HCT116 (cell line): ENCODE measurements around the gene RET. TPM values are rescaled to one million over a fixed set of nuclear protein-coding genes. Genes with fewer than 3 reads are reported as not detected.

Experiments
- ATAC-seq: fragments of 200-7000 bp; cut with Tn5 transposase; 2 replicates; pipeline ENCODE4 v1.9.1; 2020; ENCODE audit warnings: mild to moderate bottlenecking, moderate library complexity
- BruUV-seq: library from RNA; stranded (reverse); fragments of 400-500 nt; replicated peaks from 2 replicates; lab custom pipeline; 2021; lab: Mats Ljungman, UMichigan
- CTCF ChIA-PET: fragments of 300-600 bp; sonication (Branson Sonifier 250); formaldehyde crosslinking; loops from one replicate; lab custom pipeline; 2021; ENCODE audit warnings: antibody characterized with exemption; lab: Charles Lee
- POLR2A ChIA-PET: fragments of 300-600, 350-600 bp; sonication (Branson Sonifier 250); formaldehyde crosslinking; loops from one replicate; lab custom pipeline; 2021; ENCODE audit warnings: antibody characterized with exemption; lab: Charles Lee
- RAD21 ChIA-PET, 2 experiments: fragments of 300-600 bp; sonication (Branson Sonifier 250); formaldehyde crosslinking; loops; one replicate each; lab custom pipeline; 2023; ENCODE audit warnings: low total read pairs in 2 of 2; ENCODE audit not compliant: uncharacterized antibody in 2 of 2, unreplicated experiment in 2 of 2, low non-redundant PET in 1 of 2; lab: Charles Lee
- DNase-seq: peaks from one replicate; pipeline ENCODE4 v3.0.0-alpha.2; 2010; ENCODE audit warnings: low read depth, low spot score
- H2AFZ ChIP-seq: fragments of 200-600 bp; shearing (Covaris generic), sonication (generic); 2 replicates; pipeline ENCODE4 v1.6.1; 2017; ENCODE audit warnings: low read depth, mixed run types, mixed read lengths, antibody characterized with exemption, low read length; ENCODE audit not compliant: poor library complexity, severe bottlenecking
- H3K27ac ChIP-seq: 2 replicates; pipeline ENCODE4 v1.5.1; 2012; ENCODE audit warnings: low read depth, low read length
- H3K27me3 ChIP-seq: fragments of 200-600 bp; sonication (generic); 2 replicates; pipeline ENCODE4 v1.6.1; 2016; ENCODE audit warnings: mixed run types, low read length, mixed read lengths; ENCODE audit not compliant: insufficient read depth
- H3K36me3 ChIP-seq, 2 experiments: fragments of 200-500 bp in 1 of 2; fragments of 200-600 bp in 1 of 2; sonication (Bioruptor generic) in 1 of 2; sonication (generic) in 1 of 2; 2 replicates each; pipeline versions ENCODE4 v1.5.1 to v1.6.1; 2014 to 2016; ENCODE audit warnings: low read length in 2 of 2, inconsistent platforms in 1 of 2, mixed read lengths in 1 of 2, mixed run types in 1 of 2; ENCODE audit not compliant: insufficient read depth in 2 of 2, control insufficient read depth in 1 of 2
- H3K4me1 ChIP-seq, 2 experiments: fragments of 200-600 bp in 1 of 2; sonication (generic) in 1 of 2; 2 replicates each; pipeline versions ENCODE4 v1.5.1 to v1.6.1; 2012 to 2017; ENCODE audit warnings: low read length in 2 of 2, inconsistent platforms in 1 of 2, mild to moderate bottlenecking in 1 of 2, mixed read lengths in 1 of 2, mixed run types in 1 of 2, moderate library complexity in 1 of 2; ENCODE audit not compliant: insufficient read depth in 2 of 2, control insufficient read depth in 1 of 2
- H3K4me2 ChIP-seq: fragments of 200-600 bp; sonication (generic); 2 replicates; pipeline ENCODE4 v1.6.1; 2017; ENCODE audit warnings: mixed run types, low read length, mixed read lengths
- H3K4me3 ChIP-seq, 2 experiments: fragments of 200-600 bp in 1 of 2; sonication (generic) in 1 of 2; replicated peaks in 1 of 2; 2 replicates each; pipeline ENCODE4 v1.5.1; 2011 to 2016; ENCODE audit warnings: low read length in 2 of 2, control low read depth in 1 of 2, low read depth in 1 of 2, mild to moderate bottlenecking in 1 of 2, mixed read lengths in 1 of 2, mixed run types in 1 of 2
- H3K79me2 ChIP-seq: fragments of 200-600 bp; sonication (generic); 2 replicates; pipeline ENCODE4 v1.6.1; 2017; ENCODE audit warnings: mild to moderate bottlenecking, mixed run types, low read length, moderate library complexity, mixed read lengths; ENCODE audit not compliant: insufficient read depth
- H3K9ac ChIP-seq: fragments of 200-600 bp; sonication (generic); 2 replicates; pipeline ENCODE4 v1.6.1; 2016; ENCODE audit warnings: low read length, mixed read lengths
- H3K9me2 ChIP-seq: fragments of 200-600 bp; sonication (generic), shearing (Covaris generic); 2 replicates; pipeline ENCODE4 v1.6.1; 2017; ENCODE audit warnings: mixed run types, mild to moderate bottlenecking, moderate library complexity; ENCODE audit not compliant: insufficient read depth
- H3K9me3 ChIP-seq, 2 experiments: fragments of 200-500 bp in 1 of 2; fragments of 200-600 bp in 1 of 2; sonication (Bioruptor generic) in 1 of 2; sonication (generic) in 1 of 2; 2 replicates each; pipeline ENCODE4 v1.6.1; 2014 to 2017; ENCODE audit warnings: low read length in 2 of 2, mixed read lengths in 2 of 2, inconsistent platforms in 1 of 2, low read depth in 1 of 2, mild to moderate bottlenecking in 1 of 2, mixed run types in 1 of 2, moderate library complexity in 1 of 2; ENCODE audit not compliant: control insufficient read depth in 1 of 2, insufficient read depth in 1 of 2
- H4K20me1 ChIP-seq: fragments of 200-600 bp; sonication (generic), shearing (Covaris generic); 2 replicates; pipeline ENCODE4 v1.6.1; 2017; ENCODE audit warnings: mixed run types, mild to moderate bottlenecking, moderate library complexity; ENCODE audit not compliant: insufficient read depth
- EZH2 ChIP-seq: fragments of 200-600 bp; sonication (generic); IDR thresholded peaks from 2 replicates; pipeline ENCODE4 v1.6.1; 2017; ENCODE audit warnings: antibody characterized with exemption, mixed run types
- JUND ChIP-seq: IDR thresholded peaks from 2 replicates; pipeline ENCODE4 v1.6.1; 2012
- SIN3A ChIP-seq: IDR thresholded peaks from 2 replicates; pipeline ENCODE4 v1.6.1; 2012; ENCODE audit warnings: low read depth
- SRF ChIP-seq: IDR thresholded peaks from 2 replicates; pipeline ENCODE4 v1.6.1; 2012; ENCODE audit warnings: low read depth
- YY1 ChIP-seq: IDR thresholded peaks from 2 replicates; pipeline ENCODE4 v1.6.1; 2011; ENCODE audit warnings: low read length, low read depth, moderate library complexity, mild to moderate bottlenecking; ENCODE audit not compliant: insufficient replicate concordance; ENCODE audit errors: extremely low read depth
- intact Hi-C: fragments of 100-400 bp; cut with micrococcal nuclease; formaldehyde crosslinking; loops from 2 replicates; pipeline ENCODE4 v1.10.0; 2022
- total RNA-seq: library from RNA; stranded (reverse); gene quantifications from one replicate; pipeline ENCODE4 v1.2.1, GENCODE V29; 2021; ENCODE audit not compliant: unreplicated experiment
- TF ChIP-seq, protein P1 (sequence below): IDR thresholded peaks from 2 replicates; pipeline ENCODE4 v1.6.1; 2012

Gene RET
- total RNA-seq, 1 experiment from 2014 or later, result 5.9 TPM

DNA sequence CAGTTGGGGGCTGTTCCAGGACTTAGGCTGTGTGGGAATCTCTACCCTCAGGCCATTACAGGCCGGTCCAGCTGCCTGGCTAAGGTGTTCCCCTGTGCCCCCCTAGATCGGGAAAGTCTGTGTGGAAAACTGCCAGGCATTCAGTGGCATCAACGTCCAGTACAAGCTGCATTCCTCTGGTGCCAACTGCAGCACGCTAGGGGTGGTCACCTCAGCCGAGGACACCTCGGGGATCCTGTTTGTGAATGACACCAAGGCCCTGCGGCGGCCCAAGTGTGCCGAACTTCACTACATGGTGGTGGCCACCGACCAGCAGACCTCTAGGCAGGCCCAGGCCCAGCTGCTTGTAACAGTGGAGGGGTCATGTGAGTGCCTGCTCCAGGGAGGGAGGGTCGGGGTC, 34.2 kb downstream of the RET start:
- CTCF ChIA-PET, result no interaction called here
- Histone ChIP-seq H2AFZ (no peak overlapping the region), H3K9ac (no peak overlapping the region), H3K4me2 (no peak overlapping the region), H3K79me2 (no peaks in the 10 kb centered on the region), H3K27me3 (no peaks in the 10 kb centered on the region), H3K4me1 (no peaks in the 10 kb centered on the region), H4K20me1 (no peaks in the 10 kb centered on the region), H3K4me3 (no peak overlapping the region), H3K27ac (no peak overlapping the region), H3K9me2 (no peaks in the 10 kb centered on the region)
- no peak for DNase-seq
- RAD21 ChIA-PET, result no interaction called here
- intact Hi-C loops, result no loop called here
- ATAC-seq, result no peak
- POLR2A ChIA-PET, result no interaction called here
- TF ChIP-seq JUND (no peak), SRF (no peak), SIN3A (no peak), YY1 (no peak)
- TF ChIP-seq, protein P1, sequence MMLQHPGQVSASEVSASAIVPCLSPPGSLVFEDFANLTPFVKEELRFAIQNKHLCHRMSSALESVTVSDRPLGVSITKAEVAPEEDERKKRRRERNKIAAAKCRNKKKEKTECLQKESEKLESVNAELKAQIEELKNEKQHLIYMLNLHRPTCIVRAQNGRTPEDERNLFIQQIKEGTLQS, result no peak
- TF ChIP-seq, all 23 proteins: peak for 0
- H3K9me3 ChIP-seq, result no peaks in the 10 kb centered on the region
- no TSS peak for BruUV-seq
- H3K36me3 ChIP-seq, result no peaks in the 10 kb centered on the region

DNA sequence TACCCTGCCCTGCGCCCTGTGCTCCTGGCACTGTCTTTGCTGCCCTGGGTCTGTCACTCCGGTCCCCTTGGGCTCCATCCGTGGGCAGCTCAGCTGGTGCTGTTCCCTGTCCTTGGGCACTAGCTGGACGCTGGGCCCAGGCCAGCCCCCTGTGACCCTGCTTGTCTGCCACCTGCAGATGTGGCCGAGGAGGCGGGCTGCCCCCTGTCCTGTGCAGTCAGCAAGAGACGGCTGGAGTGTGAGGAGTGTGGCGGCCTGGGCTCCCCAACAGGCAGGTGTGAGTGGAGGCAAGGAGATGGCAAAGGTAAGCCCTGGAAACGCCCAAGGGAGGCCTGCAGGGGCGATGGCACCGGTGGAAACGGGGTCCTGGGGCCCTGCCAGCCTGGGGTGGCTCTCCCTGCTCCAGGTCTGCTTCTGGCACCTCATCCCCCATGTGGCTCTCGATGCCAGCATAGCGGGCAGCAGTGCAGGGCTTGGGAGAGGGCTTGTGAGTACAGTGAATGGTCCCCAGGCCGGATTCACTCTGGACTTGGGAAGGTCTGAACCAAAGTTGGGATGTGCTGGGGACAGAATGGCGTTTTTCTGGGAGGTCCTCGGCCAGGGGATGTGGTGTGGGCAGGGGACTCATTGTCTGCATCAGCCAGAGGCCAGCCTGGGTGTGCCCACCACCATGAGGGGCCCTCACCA, 35.2 kb downstream of the RET start:
- Histone ChIP-seq H3K4me1 (no peaks in the 10 kb centered on the region), H3K9ac (no peak overlapping the region), H3K4me3 (no peak overlapping the region), H3K79me2 (no peaks in the 10 kb centered on the region), H3K36me3 (no peaks in the 10 kb centered on the region), H4K20me1 (no peaks in the 10 kb centered on the region), H2AFZ (no peak overlapping the region), H3K9me3 (no peaks in the 10 kb centered on the region), H3K27me3 (no peaks in the 10 kb centered on the region), H3K9me2 (no peaks in the 10 kb centered on the region), H3K27ac (no peak overlapping the region), H3K4me2 (no peak overlapping the region)
- no peak for DNase-seq
- CTCF ChIA-PET, result no interaction called here
- ATAC-seq, result no peak
- RAD21 ChIA-PET, result no interaction called here
- intact Hi-C loops, result no loop called here
- TF ChIP-seq SIN3A (no peak), EZH2 (no peak)
- BruUV-seq, result no TSS peak
- POLR2A ChIA-PET, result no interaction called here
